ENCODE results near the gene NECTIN1.

NECTIN1 gene

DNA sequence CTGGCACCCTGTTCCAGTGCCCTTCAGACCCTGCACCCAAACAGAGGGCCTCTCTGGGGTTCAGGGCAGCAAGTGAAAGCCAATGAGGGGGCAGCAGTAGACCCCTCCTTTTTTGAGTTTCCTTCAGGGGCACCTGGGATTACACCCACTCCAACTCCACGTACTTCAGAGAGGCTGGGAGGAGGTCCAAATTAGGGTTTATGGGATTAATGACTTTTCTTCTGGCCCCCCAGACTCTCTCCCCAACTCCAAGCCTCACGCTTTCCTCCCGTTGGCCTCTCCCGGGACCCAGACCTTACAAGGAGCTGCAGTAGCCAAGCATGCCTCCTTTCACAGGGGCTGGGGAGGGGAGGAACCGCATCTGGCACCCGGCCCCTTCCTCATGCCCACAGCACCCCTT lies 101.7 kb downstream of the NECTIN1 start:
- H3K79me2 ChIP-seq (ENCODE audit: insufficient read depth, low read length): no peaks in the 10 kb centered on the region
- no peak overlapping the region for H3K4me3 ChIP-seq (ENCODE audit: insufficient read depth, low read length, poor library complexity, severe bottlenecking)
- H3K27ac ChIP-seq (ENCODE audit: low read depth, low read length): no peak overlapping the region
- no peak overlapping the region for H3K9ac ChIP-seq (ENCODE audit: low read length)
- H3K9me3 ChIP-seq (ENCODE audit: insufficient read depth, low read length): no peaks in the 10 kb centered on the region
- no peaks in the 10 kb centered on the region for H3K9me2 ChIP-seq (replicated peaks; ENCODE audit: insufficient read depth, low read length)
- H3K36me3 ChIP-seq (ENCODE audit: low read length): no peaks in the 10 kb centered on the region
- no peak overlapping the region for H2AFZ ChIP-seq (ENCODE audit: low read depth, low read length, severe bottlenecking)
- no peaks in the 10 kb centered on the region for H3F3A ChIP-seq (ENCODE audit: insufficient read depth)
- TF ChIP-seq EZH2phosphoT487 (conservative IDR thresholded peaks at IDR 0.05; ENCODE audit: low read length): no peak
- TF ChIP-seq, protein P1, sequence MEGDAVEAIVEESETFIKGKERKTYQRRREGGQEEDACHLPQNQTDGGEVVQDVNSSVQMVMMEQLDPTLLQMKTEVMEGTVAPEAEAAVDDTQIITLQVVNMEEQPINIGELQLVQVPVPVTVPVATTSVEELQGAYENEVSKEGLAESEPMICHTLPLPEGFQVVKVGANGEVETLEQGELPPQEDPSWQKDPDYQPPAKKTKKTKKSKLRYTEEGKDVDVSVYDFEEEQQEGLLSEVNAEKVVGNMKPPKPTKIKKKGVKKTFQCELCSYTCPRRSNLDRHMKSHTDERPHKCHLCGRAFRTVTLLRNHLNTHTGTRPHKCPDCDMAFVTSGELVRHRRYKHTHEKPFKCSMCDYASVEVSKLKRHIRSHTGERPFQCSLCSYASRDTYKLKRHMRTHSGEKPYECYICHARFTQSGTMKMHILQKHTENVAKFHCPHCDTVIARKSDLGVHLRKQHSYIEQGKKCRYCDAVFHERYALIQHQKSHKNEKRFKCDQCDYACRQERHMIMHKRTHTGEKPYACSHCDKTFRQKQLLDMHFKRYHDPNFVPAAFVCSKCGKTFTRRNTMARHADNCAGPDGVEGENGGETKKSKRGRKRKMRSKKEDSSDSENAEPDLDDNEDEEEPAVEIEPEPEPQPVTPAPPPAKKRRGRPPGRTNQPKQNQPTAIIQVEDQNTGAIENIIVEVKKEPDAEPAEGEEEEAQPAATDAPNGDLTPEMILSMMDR (IDR thresholded peaks at IDR 0.05; ENCODE audit: insufficient read depth, low read length, poor library complexity, severe bottlenecking): no peak
- no peaks in the 10 kb centered on the region for H4K20me1 ChIP-seq (ENCODE audit: low read depth, low read length)
- no peaks in the 10 kb centered on the region for H3K27me3 ChIP-seq (ENCODE audit: low read length)
- no peak overlapping the region for H3K4me2 ChIP-seq (ENCODE audit: low read depth, low read length, poor library complexity, severe bottlenecking)

DNA sequence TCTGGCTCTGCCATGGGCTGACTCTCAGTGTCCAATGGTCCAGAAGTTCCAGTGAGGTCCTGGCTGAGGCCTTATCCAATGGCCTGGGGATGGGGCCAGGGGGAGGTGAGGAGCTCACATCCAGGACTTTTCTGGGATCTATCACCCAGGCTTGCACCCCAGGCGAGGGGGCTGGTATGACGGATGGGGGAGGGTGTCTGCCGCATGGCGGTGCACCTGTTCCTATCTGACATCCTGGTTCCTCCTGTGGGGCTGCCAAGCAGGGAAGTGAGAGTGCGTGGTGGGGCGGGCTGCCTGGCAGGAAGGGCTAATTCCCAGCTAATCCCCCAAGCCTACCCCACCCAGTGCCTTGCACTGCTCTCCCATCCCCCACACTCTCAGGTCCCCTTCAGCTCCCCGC lies 102.1 kb downstream of the NECTIN1 start:
- H4K20me1 ChIP-seq (ENCODE audit: low read depth, low read length): no peaks in the 10 kb centered on the region
- H3K9me3 ChIP-seq (ENCODE audit: insufficient read depth, low read length): no peaks in the 10 kb centered on the region
- no peaks in the 10 kb centered on the region for H3K9me2 ChIP-seq (replicated peaks; ENCODE audit: insufficient read depth, low read length)
- H3K4me2 ChIP-seq (ENCODE audit: low read depth, low read length, poor library complexity, severe bottlenecking): no peak overlapping the region
- TF ChIP-seq, protein P1 (IDR thresholded peaks at IDR 0.05; ENCODE audit: insufficient read depth, low read length, poor library complexity, severe bottlenecking): no peak
- no peak for TF ChIP-seq EZH2phosphoT487 (conservative IDR thresholded peaks at IDR 0.05; ENCODE audit: low read length)
- no peaks in the 10 kb centered on the region for H3K79me2 ChIP-seq (ENCODE audit: insufficient read depth, low read length)
- H2AFZ ChIP-seq (ENCODE audit: low read depth, low read length, severe bottlenecking): no peak overlapping the region
- no peak overlapping the region for H3K9ac ChIP-seq (ENCODE audit: low read length)
- no peak overlapping the region for H3K27ac ChIP-seq (ENCODE audit: low read depth, low read length)
- H3F3A ChIP-seq (ENCODE audit: insufficient read depth): no peaks in the 10 kb centered on the region
- no peaks in the 10 kb centered on the region for H3K27me3 ChIP-seq (ENCODE audit: low read length)
- H3K4me3 ChIP-seq (ENCODE audit: insufficient read depth, low read length, poor library complexity, severe bottlenecking): no peak overlapping the region
- no peaks in the 10 kb centered on the region for H3K36me3 ChIP-seq (ENCODE audit: low read length)

DNA sequence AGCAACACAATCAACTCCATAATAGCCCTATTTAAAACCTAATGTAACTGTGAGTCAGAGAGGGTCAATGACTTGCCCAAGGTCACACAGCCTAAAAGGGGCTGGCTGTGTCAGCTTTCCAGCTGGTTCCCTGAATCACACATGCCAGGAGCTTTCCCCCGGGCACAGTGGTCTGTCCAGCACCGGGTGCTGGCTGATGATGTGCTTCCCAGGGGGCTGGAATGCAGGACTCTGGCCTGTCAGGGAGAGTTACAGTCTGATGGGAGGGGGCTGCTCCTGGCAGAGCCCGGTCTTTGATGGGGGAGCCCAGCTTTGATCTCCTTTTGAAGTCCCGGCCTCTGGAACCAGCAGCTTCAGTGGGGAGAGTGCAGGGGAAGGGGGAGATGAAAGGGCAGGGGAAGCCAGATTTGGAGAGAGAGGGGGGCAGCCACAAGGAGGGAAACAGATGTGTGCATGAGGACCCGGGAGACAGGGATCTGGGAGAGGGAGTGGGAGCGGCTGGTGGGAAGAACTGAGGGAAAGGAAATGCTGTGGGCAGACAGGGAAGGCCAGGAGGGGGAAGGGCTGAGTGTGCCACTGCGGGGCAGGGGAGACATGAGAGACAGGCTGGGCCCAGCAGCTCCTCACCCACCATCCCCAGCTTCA lies 102.7 kb downstream of the NECTIN1 start:
- Histone ChIP-seq H3K27ac (ENCODE audit: low read depth, low read length) (no peak overlapping the region), H3K4me2 (ENCODE audit: low read depth, low read length, poor library complexity, severe bottlenecking) (no peak overlapping the region), H3K9me2 (replicated peaks; ENCODE audit: insufficient read depth, low read length) (no peaks in the 10 kb centered on the region), H3F3A (ENCODE audit: insufficient read depth) (no peaks in the 10 kb centered on the region), H4K20me1 (ENCODE audit: low read depth, low read length) (no peaks in the 10 kb centered on the region), H3K9me3 (ENCODE audit: insufficient read depth, low read length) (no peaks in the 10 kb centered on the region), H3K9ac (ENCODE audit: low read length) (no peak overlapping the region), H3K27me3 (ENCODE audit: low read length) (no peaks in the 10 kb centered on the region; the same call in 1 of the 2 replicates), H3K36me3 (ENCODE audit: low read length) (no peaks in the 10 kb centered on the region), H3K4me3 (ENCODE audit: insufficient read depth, low read length, poor library complexity, severe bottlenecking) (no peak overlapping the region), H2AFZ (ENCODE audit: low read depth, low read length, severe bottlenecking) (no peak overlapping the region), H3K79me2 (ENCODE audit: insufficient read depth, low read length) (no peaks in the 10 kb centered on the region)
- TF ChIP-seq, protein P1 (IDR thresholded peaks at IDR 0.05; ENCODE audit: insufficient read depth, low read length, poor library complexity, severe bottlenecking): no peak
- no peak for TF ChIP-seq EZH2phosphoT487 (conservative IDR thresholded peaks at IDR 0.05; ENCODE audit: low read length)
